Right lobe of liver (tissue), 4 donors: ENCODE measurements around the gene SPTBN1.

Experiments
- POLR2A ChIP-seq: fragments of 450-650 bp; IDR thresholded peaks from one replicate; pipeline ENCODE4 v1.6.1; 2017; ENCODE audit warnings: antibody characterized with exemption, mild to moderate bottlenecking
- TF ChIP-seq, protein P1 (sequence below), 4 donors: fragments of 200-600 bp in 3 of 4; fragments of 450-650 bp in 1 of 4; IDR thresholded peaks; one replicate each; pipeline versions ENCODE4 v1.5.1 to v1.8.0; 2016 to 2022; ENCODE audit warnings: antibody characterized with exemption in 4 of 4, mild to moderate bottlenecking in 2 of 4
- donor health status: DM: no; HTN: no; CAD: no.
- donor health status: DM: no; HTN: no; CAD: no.
- donor health status: DM: no; HTN: yes; CAD: no.

DNA sequence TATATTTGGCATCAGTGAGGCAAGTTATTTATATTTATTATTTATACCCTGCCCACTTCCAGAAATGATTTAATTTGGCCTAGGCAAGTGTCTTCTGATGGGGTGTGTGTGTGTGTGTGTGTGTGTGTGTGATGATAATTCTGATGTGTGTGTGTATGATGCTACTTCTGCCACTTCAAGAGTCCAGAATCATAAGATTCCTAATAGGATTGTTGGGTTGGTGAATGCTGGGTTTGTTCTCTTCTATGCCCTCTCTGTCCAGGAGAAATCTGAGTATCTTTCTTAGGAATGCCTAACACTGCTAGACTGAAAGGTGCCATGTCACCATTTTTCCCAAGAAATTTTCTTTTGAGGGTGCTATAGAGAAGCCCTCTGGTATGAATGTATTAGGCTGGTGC lies 122.5 kb downstream of the SPTBN1 start:
- TF ChIP-seq, protein P1, sequence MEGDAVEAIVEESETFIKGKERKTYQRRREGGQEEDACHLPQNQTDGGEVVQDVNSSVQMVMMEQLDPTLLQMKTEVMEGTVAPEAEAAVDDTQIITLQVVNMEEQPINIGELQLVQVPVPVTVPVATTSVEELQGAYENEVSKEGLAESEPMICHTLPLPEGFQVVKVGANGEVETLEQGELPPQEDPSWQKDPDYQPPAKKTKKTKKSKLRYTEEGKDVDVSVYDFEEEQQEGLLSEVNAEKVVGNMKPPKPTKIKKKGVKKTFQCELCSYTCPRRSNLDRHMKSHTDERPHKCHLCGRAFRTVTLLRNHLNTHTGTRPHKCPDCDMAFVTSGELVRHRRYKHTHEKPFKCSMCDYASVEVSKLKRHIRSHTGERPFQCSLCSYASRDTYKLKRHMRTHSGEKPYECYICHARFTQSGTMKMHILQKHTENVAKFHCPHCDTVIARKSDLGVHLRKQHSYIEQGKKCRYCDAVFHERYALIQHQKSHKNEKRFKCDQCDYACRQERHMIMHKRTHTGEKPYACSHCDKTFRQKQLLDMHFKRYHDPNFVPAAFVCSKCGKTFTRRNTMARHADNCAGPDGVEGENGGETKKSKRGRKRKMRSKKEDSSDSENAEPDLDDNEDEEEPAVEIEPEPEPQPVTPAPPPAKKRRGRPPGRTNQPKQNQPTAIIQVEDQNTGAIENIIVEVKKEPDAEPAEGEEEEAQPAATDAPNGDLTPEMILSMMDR (IDR thresholded peaks at IDR 0.05): no peak
- TF ChIP-seq POLR2A: no peak
